Measurements from ENCODE around the gene KDM5D.

Gene KDM5D

DNA sequence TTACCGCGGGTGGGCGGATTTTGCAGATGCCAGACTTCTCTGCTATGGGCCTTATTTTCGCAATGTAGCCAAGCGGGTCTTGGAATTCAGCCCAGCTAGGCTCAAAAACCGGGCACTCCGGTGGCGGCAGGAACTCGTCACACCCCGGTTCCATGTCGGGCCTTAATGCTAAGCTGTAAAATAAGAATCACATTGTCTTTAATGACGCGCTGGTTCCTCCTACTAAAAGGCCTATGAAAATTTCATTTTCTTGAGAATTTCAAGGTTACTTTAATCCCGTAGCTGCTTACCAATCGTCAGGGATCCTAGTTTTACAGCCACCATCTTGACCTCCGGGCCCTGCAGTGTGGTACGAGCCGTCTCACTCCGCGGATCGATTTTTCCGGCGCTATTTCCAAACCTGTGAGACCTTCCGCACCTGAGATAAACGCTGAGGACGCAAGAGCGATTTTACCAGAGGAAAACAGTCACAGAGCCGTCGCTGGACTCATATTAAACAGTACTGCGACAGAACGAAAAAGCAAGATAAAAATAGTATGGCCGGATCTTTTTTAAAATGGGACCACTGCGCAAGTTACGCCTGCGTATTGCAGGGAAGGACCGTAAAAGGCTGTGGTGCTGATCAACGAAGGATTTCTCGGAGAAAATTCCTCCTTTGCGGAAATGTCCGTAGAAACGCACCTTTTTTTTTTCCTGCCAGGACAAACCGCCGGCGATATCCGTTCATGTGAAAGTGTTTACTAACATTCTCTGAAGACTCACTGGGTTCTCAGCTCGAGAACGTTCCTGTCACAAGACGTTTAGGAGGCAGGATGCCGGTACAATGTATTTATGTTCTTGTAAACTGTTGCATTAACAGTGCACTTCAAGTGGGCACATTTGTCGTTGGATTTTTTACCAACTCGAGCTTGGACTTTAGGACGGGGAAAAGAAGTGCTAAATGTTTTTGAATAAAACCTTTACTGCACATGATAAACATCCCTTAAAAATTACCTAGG, at the start of gene KDM5D:
TSS of gene KDM5D (minus strand) at position 346 of the 998 bp plus-strand sequence. CDS start at position 154, 192 bp downstream.
- Histone ChIP-seq H3K9me3 (ENCODE audit: insufficient read depth, low read length) (no peaks in the 10 kb centered on the region), H3K36me3 (replicated peaks; ENCODE audit: low read depth, low read length) (peaks cover 23% of the 10 kb centered on the region), H3K4me1 (ENCODE audit: low read length) (0 out of 2 replicates have a peak, but pooled peaks cover 3% of the 10 kb centered on the region), H2AFZ (ENCODE audit: low read depth, low read length) (peak within 1 kb of the TSS; percentile 75), H3K27me3 (ENCODE audit: low read depth, low read length) (no peaks in the 10 kb centered on the region), H3K4me2 (ENCODE audit: low read length) (peak within 1 kb of the TSS; percentile 47), H4K20me1 (ENCODE audit: insufficient read depth, low read length) (no peaks in the 10 kb centered on the region), H3K79me2 (ENCODE audit: low read length) (peaks cover 11% of the 10 kb centered on the region), H3K4me3 (ENCODE audit: low read length) (peak within 1 kb of the TSS; percentile 86), H3K27ac (ENCODE audit: low read length) (peak within 1 kb of the TSS; percentile 85), H3K9ac (ENCODE audit: low read length) (peak within 1 kb of the TSS; percentile 78)
- TF ChIP-seq CTCF (IDR thresholded peaks at IDR 0.05; ENCODE audit: low read depth, low read length) (no peak), EZH2phosphoT487 (IDR thresholded peaks at IDR 0.05; ENCODE audit: low read depth) (no peak)

GRCh38 chrY:19768375-19768774, 23.8 kb upstream of the KDM5D start:
- Histone ChIP-seq H3K79me2 (ENCODE audit: low read length) (no peaks in the 10 kb centered on the region), H3K9ac (ENCODE audit: low read length) (no peak overlapping the region), H3K36me3 (replicated peaks; ENCODE audit: low read depth, low read length) (no peaks in the 10 kb centered on the region), H3K4me2 (ENCODE audit: low read length) (no peak overlapping the region), H3K27me3 (ENCODE audit: low read depth, low read length) (no peaks in the 10 kb centered on the region), H3K9me3 (ENCODE audit: insufficient read depth, low read length) (no peaks in the 10 kb centered on the region), H3K4me3 (ENCODE audit: low read length) (no peak overlapping the region), H2AFZ (ENCODE audit: low read depth, low read length) (no peak overlapping the region), H3K4me1 (ENCODE audit: low read length) (no peaks in the 10 kb centered on the region), H3K27ac (ENCODE audit: low read length) (no peak overlapping the region), H4K20me1 (ENCODE audit: insufficient read depth, low read length) (no peaks in the 10 kb centered on the region)
- TF ChIP-seq EZH2phosphoT487 (IDR thresholded peaks at IDR 0.05; ENCODE audit: low read depth): no peak
- TF ChIP-seq CTCF (IDR thresholded peaks at IDR 0.05; ENCODE audit: low read depth, low read length): no peak

GRCh38 chrY:19743331-19743730, 1.2 kb downstream of the KDM5D start:
- Histone ChIP-seq H3K27ac (ENCODE audit: low read length) (no peak overlapping the region), H3K4me2 (ENCODE audit: low read length) (peak overlapping the region; percentile 47), H4K20me1 (ENCODE audit: insufficient read depth, low read length) (no peaks in the 10 kb centered on the region), H3K4me3 (ENCODE audit: low read length) (peak overlapping the region; percentile 86), H2AFZ (ENCODE audit: low read depth, low read length) (no peak overlapping the region), H3K4me1 (ENCODE audit: low read length) (0 out of 2 replicates have a peak, but pooled peaks cover 3% of the 10 kb centered on the region), H3K36me3 (replicated peaks; ENCODE audit: low read depth, low read length) (peaks cover 31% of the 10 kb centered on the region), H3K79me2 (ENCODE audit: low read length) (peaks cover 11% of the 10 kb centered on the region), H3K9ac (ENCODE audit: low read length) (no peak overlapping the region), H3K9me3 (ENCODE audit: insufficient read depth, low read length) (no peaks in the 10 kb centered on the region), H3K27me3 (ENCODE audit: low read depth, low read length) (no peaks in the 10 kb centered on the region)
- TF ChIP-seq EZH2phosphoT487 (IDR thresholded peaks at IDR 0.05; ENCODE audit: low read depth) (no peak), CTCF (IDR thresholded peaks at IDR 0.05; ENCODE audit: low read depth, low read length) (no peak)

DNA sequence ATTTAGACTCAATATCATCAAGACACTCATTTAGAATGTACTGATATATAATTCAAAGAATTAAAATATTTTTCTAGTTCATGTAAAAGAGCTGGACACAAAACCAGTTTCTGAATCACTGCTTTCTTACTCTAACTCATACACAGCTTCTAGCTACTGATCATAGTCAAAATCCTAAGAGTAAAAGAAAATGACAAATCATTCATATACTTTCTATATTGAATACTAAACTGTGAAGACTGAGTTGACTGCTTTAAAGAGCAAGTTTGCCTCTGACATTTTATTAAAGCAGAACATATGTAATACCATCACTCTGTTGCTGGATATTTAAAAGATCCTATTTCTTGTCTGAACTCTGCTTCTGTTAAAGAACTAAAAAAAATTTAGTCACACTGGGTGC, 2.4 kb downstream of the KDM5D start:
- Histone ChIP-seq H3K27me3 (ENCODE audit: low read depth, low read length) (no peaks in the 10 kb centered on the region), H3K4me3 (ENCODE audit: low read length) (no peak overlapping the region), H3K36me3 (replicated peaks; ENCODE audit: low read depth, low read length) (peaks cover 31% of the 10 kb centered on the region), H3K27ac (ENCODE audit: low read length) (no peak overlapping the region), H3K9ac (ENCODE audit: low read length) (no peak overlapping the region), H4K20me1 (ENCODE audit: insufficient read depth, low read length) (no peaks in the 10 kb centered on the region), H3K4me1 (ENCODE audit: low read length) (0 out of 2 replicates have a peak, but pooled peaks cover 3% of the 10 kb centered on the region), H3K9me3 (ENCODE audit: insufficient read depth, low read length) (no peaks in the 10 kb centered on the region), H3K4me2 (ENCODE audit: low read length) (no peak overlapping the region), H3K79me2 (ENCODE audit: low read length) (peaks cover 11% of the 10 kb centered on the region), H2AFZ (ENCODE audit: low read depth, low read length) (no peak overlapping the region)
- TF ChIP-seq EZH2phosphoT487 (IDR thresholded peaks at IDR 0.05; ENCODE audit: low read depth) (no peak), CTCF (IDR thresholded peaks at IDR 0.05; ENCODE audit: low read depth, low read length) (no peak)
